HUDEP-2 (cell line): Measurements from ENCODE around the gene MPRIP.
A peak's percentile ranks its signal among the peaks of the same experiment; 100 is the strongest.

Source experiments
- DNase-seq, 76 experiments: peaks; one replicate each; lab custom pipeline; 2025; ENCODE audit not compliant: unreplicated experiment in 76 of 76; lab: John Stamatoyannopoulos, UW

Gene MPRIP

GRCh38 chr17:17063546-17064122 lies 21.4 kb downstream of the MPRIP start:
- peak in 3 of 76 experiments; percentile 11 to 30 (median 12) for DNase-seq

- DNase-seq = no peak
Observed at GRCh38 chr17:17064322-17064721, 22.1 kb downstream of the MPRIP start.

GRCh38 chr17:17066021-17066420 lies 23.8 kb downstream of the MPRIP start:
- no peak for DNase-seq

GRCh38 chr17:17067257-17067656 lies 25.0 kb downstream of the MPRIP start:
- no peak for DNase-seq

- DNase-seq = no peak
Observed at GRCh38 chr17:17069849-17070248, 27.6 kb downstream of the MPRIP start.

GRCh38 chr17:17070931-17071330 lies 28.7 kb downstream of the MPRIP start:
- no peak for DNase-seq

GRCh38 chr17:17071531-17072360 lies 29.5 kb downstream of the MPRIP start:
- peak in 3 of 76 experiments; percentile 16 to 19 (median 18) for DNase-seq

GRCh38 chr17:17072546-17072945 lies 30.3 kb downstream of the MPRIP start:
- no peak for DNase-seq

GRCh38 chr17:17073030-17073564 lies 30.8 kb downstream of the MPRIP start:
- DNase-seq = no peak

- no peak for DNase-seq
Observed at GRCh38 chr17:17073581-17074403, 31.5 kb downstream of the MPRIP start.

GRCh38 chr17:17075125-17075781 lies 33.0 kb downstream of the MPRIP start:
- no peak for DNase-seq

- no peak for DNase-seq
Observed at GRCh38 chr17:17076066-17076465, 33.8 kb downstream of the MPRIP start.

- no peak for DNase-seq
Observed at GRCh38 chr17:17077101-17077500, 34.8 kb downstream of the MPRIP start.

GRCh38 chr17:17077861-17078732 lies 35.8 kb downstream of the MPRIP start:
- no peak for DNase-seq

GRCh38 chr17:17078832-17079231 lies 36.6 kb downstream of the MPRIP start:
- DNase-seq = no peak

- peak in 15 of 76 experiments; percentile 5 to 27 (median 15) for DNase-seq
Observed at GRCh38 chr17:17079336-17079735, 37.1 kb downstream of the MPRIP start.

- no peak for DNase-seq
Observed at GRCh38 chr17:17079761-17080160, 37.5 kb downstream of the MPRIP start.

- DNase-seq = no peak
Observed at GRCh38 chr17:17080181-17080631, 37.9 kb downstream of the MPRIP start.

- DNase-seq = no peak
Observed at GRCh38 chr17:17080781-17081180, 38.5 kb downstream of the MPRIP start.
